ENCODE measurements around the gene NLRP13.

The NLRP13 gene

GRCh38 chr19:55901369-55902079 is 30.6 kb downstream of the NLRP13 start:
- DNase-seq (ENCODE audit: low read depth), result no peak

GRCh38 chr19:55898911-55899310 is 33.2 kb downstream of the NLRP13 start:
- DNase-seq (ENCODE audit: low read depth), result no peak

DNA sequence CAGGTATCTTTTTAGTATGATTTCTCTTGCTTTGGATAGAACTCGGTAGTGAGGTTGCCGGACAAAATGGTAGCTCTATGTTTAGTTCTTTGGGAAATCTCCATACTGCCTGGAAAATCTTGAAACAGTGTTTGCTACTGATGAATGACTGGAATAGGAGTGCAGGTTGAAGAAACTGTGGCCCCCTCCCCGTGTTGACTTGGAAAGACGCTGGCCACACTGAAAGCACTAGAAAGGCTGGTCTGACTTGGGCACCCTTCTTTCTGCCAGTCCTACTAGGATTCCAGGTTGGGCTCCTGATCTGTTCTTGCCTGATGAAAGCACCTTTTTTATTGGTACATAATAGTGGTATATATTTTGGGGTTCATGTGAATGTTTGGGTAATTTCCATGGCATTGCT is 49.5 kb downstream of the NLRP13 start:
- DNase-seq (ENCODE audit: low read depth), result no peak

GRCh38 chr19:55877211-55877610 is 54.9 kb downstream of the NLRP13 start:
- no peak for DNase-seq (ENCODE audit: low read depth)

DNA sequence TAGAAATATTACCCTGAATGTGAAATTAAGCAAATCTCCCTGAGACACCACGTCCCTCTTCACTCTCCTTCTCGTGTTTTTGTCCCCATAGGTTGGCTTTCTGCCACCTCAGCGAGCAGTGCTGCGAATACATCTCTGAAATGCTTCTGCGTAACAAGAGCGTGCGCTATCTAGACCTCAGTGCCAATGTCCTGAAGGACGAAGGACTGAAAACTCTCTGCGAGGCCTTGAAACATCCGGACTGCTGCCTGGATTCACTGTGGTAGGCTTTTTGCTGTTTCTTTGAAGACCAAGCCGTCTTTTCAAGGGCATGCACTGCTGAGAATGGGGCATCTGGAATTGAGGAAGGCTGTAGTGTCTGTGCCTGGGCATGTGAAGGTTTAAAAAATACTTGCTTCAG is 61.4 kb downstream of the NLRP13 start:
- no peak for DNase-seq (ENCODE audit: low read depth)

DNA sequence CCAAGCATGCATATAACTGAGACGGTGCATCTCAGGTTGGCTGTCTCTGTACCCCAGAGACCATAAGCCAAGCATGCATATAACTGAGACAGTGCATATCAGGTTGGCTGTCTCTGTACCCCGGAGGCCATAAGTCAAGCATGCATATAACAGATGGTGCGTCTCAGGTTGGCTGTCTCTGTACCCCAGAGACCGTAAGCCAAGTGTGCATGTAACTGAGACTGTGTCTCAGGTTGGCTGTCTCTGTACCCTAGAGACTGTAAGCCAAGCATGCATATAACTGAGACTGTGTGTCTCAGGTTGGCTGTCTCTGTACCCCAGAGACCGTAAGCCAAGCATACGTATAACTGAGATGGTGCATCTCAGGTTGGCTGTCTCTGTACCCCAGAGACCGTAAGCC is 65.0 kb downstream of the NLRP13 start:
- DNase-seq (ENCODE audit: low read depth), result no peak

DNA sequence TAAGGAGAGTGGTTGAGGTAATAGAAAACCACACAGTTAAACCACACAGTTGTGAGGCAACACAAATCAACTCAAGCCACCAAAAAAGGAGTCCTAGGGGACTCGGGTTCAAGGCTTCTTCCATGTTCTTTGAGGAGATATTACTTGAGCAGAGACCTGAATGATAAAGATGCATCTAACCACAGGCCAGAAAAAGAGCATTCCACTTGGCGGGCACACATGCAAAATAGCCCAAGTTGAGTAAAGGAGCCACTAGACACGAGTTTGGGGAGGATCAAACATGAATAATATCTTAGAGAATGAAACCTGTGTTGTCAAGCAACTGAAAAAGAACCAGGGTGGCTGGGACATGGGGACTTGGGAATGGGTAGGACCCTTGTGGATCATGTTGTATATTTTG is 65.6 kb downstream of the NLRP13 start:
- no peak for DNase-seq (ENCODE audit: low read depth)

GRCh38 chr19:55858969-55859368 is 73.2 kb downstream of the NLRP13 start:
- DNase-seq (ENCODE audit: low read depth), result no peak

DNA sequence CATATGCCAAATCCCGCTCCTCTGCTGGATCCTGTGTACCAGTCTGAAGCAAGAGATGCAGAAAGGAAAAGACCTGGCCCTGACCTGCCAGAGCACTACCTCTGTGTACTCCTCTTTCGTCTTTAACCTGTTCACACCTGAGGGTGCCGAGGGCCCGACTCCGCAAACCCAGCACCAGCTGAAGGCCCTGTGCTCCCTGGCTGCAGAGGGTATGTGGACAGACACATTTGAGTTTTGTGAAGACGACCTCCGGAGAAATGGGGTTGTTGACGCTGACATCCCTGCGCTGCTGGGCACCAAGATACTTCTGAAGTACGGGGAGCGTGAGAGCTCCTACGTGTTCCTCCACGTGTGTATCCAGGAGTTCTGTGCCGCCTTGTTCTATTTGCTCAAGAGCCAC is 73.7 kb downstream of the NLRP13 start:
- no peak for DNase-seq (ENCODE audit: low read depth)

DNA sequence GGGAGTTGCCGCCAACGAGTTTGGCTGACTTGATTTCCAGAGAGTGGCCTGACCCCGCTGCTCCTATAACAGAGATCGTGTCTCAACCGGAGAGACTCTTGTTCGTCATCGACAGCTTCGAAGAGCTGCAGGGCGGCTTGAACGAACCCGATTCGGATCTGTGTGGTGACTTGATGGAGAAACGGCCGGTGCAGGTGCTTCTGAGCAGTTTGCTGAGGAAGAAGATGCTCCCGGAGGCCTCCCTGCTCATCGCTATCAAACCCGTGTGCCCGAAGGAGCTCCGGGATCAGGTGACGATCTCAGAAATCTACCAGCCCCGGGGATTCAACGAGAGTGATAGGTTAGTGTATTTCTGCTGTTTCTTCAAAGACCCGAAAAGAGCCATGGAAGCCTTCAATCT is 74.2 kb downstream of the NLRP13 start:
- no peak for DNase-seq (ENCODE audit: low read depth)

GRCh38 chr19:55857149-55857548 is 75.0 kb downstream of the NLRP13 start:
- DNase-seq (ENCODE audit: low read depth), result no peak

DNA sequence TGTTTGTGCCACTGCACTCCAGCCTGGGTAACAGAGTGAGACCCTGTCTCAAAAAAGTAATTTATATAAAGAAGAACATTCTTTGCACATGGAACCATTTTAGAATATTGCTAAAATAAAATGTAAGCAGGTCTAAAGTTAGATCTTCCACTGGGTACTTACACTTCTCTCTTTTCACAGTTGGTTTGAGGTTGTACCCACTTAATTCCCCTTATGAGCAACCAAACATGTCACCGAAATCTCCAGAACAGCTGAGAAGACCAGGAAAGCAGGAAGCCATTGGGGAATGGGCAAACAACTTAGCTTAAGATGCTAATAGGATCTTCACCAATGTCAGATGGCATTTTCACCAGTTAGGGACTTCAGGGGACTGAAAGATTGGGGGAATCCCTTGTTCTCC is 77.0 kb downstream of the NLRP13 start:
- no peak for DNase-seq (ENCODE audit: low read depth)

Data from stimulated activated CD8-positive, alpha-beta memory T cell treated with anti-CD3 and anti-CD28 coated beads, Interleukin-7, amount 100 ng/mL, for 24 hours (primary cell).